ENCODE data around the gene PRSS27.

DNA sequence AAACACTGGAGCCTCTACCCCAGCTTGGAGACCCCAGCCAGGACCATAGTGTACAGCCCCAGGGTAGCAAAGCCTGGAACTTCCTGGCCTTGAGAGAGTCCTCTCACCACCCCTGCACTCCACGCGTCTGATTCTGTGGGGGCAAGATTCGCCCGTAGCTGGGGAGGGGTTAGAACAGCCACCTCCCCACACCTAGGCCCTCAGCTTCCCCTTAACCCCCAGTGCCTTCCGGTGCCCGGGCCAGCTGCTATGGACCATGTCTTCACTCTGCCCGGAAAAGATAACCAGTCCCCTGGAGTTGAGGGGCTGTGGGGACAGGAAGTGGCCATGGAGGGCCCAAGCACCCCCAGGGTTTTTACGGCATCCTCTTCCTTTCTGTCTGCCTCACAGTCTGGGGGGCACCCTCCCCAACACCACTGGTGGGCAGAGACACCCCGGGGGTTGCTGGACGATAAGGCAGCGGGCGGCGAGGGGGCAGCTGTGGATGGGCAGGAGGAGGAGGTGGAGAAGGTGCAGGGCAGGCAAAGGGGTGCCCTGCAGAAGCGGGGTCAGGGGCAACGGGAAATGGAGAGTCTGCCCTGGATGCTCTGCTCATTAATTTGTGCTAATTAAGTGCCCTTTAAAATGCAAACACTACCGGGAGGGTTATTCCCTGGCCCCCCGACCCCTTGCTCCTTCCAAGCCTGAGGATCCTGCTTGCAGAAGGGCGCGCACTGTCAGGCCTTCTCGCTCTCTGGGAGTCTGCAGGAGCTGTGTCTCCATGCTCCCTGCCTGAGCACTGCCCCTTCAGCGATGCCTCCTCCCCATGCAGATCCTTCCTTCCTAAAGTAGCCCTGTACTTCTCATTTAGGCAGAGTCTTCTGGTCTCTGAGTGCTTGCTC lies 2.4 kb downstream of the PRSS27 start:
- TF ChIP-seq GATA2 (IDR thresholded peaks at IDR 0.05; ENCODE audit: low read depth, low read length) (no peak), GATA3 (IDR thresholded peaks at IDR 0.05; ENCODE audit: low read depth, low read length) (no peak)
